Measurements from ENCODE around the gene PAIP2. TPM values are rescaled to one million over a fixed set of nuclear protein-coding genes. Genes with fewer than 3 reads are reported as not detected.

The PAIP2 gene
- total RNA-seq, 2 donors from 2014 or later: 38.1 to 77.5 TPM

Other genes with a start within 250 kb of the PAIP2 start
- 10 to 100 TPM; 33.1 to 34.6 TPM for gene SIL1, start 143.5 kb upstream of the PAIP2 start, total RNA-seq
- 100 to 1,000 TPM; 206 to 229 TPM for gene MATR3, start 48.1 kb upstream of the PAIP2 start, total RNA-seq
- under 1 TPM; 0.36 to 0.78 TPM for gene SLC23A1, start 41.4 kb downstream of the PAIP2 start, total RNA-seq
- gene MZB1, start 48.1 kb downstream of the PAIP2 start, total RNA-seq: 10 to 100 TPM; 10.3 to 27.6 TPM
- 1 to 10 TPM; 3.4 to 6.6 TPM for gene PROB1, start 53.2 kb downstream of the PAIP2 start, total RNA-seq
- 1 to 10 TPM; 6.4 to 7.2 TPM for gene SPATA24, start 62.2 kb downstream of the PAIP2 start, total RNA-seq
- 10 to 100 TPM; 11.9 to 12.6 TPM for gene DNAJC18, start 97.7 kb downstream of the PAIP2 start, total RNA-seq
- gene ECSCR, start 120.9 kb downstream of the PAIP2 start, total RNA-seq: not detected
- not detected for gene SMIM33, start 129.2 kb downstream of the PAIP2 start, total RNA-seq
- 100 to 1,000 TPM; 138 to 156 TPM for gene STING1, start 140.9 kb downstream of the PAIP2 start, total RNA-seq
- 100 to 1,000 TPM; 176 to 190 TPM for gene UBE2D2, start 219.5 kb downstream of the PAIP2 start, total RNA-seq